Thyroid gland (tissue), 4 donors: ENCODE measurements around the gene COMMD8.

ENCODE experiments used
- CTCF ChIP-seq, 6 experiments: fragments of 200-600 bp in 3 of 6; fragments of 450-650 bp in 3 of 6; sonication (generic) in 3 of 6; IDR thresholded peaks; one replicate each; pipeline ENCODE4 v1.5.1; 2016 to 2019; ENCODE audit warnings: antibody characterized with exemption in 6 of 6, mild to moderate bottlenecking in 2 of 6, inconsistent platforms in 1 of 6, moderate library complexity in 1 of 6
- POLR2A ChIP-seq, 2 donors: fragments of 450-650 bp; IDR thresholded peaks; one replicate each; pipeline ENCODE4 v1.6.1; 2017; ENCODE audit warnings: antibody characterized with exemption in 2 of 2, mild to moderate bottlenecking in 2 of 2, moderate library complexity in 1 of 2

- TF ChIP-seq CTCF (IDR thresholded peaks at IDR 0.05) = no peak
- no peak for TF ChIP-seq POLR2A (IDR thresholded peaks at IDR 0.05)
These were observed 30.8 kb downstream of the COMMD8 start for GRCh38 chr4:47432749-47433148.
